ENCODE measurements around the gene STAT1. TPM values are rescaled to one million over a fixed set of nuclear protein-coding genes. Genes with fewer than 3 reads are reported as not detected.

STAT1 gene
- total RNA-seq, 1 experiment from 2014 or later: 73.4 TPM

GRCh38 chr2:190986221-190986953, 27.6 kb downstream of the STAT1 start:
- intact Hi-C loops (cut with micrococcal nuclease; ENCODE audit: unreplicated experiment) (no loop called here), in situ Hi-C loops (cut with HindIII; ENCODE audit: low pct_unique_long_range_greater_than_20kb, low sequenced_read_pairs) (no loop called here)
- TF ChIP-seq CTCF (IDR thresholded peaks at IDR 0.05): no peak
- no peak for TF ChIP-seq TCF7L2 (IDR thresholded peaks at IDR 0.05; ENCODE audit: low read depth, low read length)
- CTCF ChIA-PET: no interaction called here
- BruUV-seq (replicated peaks): no TSS peak
- Histone ChIP-seq H3K36me3 (ENCODE audit: control insufficient read depth, insufficient read depth, low read length) (peaks cover 60% of the 10 kb centered on the region), H3K4me3 (ENCODE audit: low read depth in 2 of 2, low read length in 2 of 2) (no peak overlapping the region), H3K4me1 (ENCODE audit: control insufficient read depth, insufficient read depth, low read length) (no peaks in the 10 kb centered on the region), H3K27me3 (ENCODE audit: control insufficient read depth, insufficient read depth, low read length) (no peaks in the 10 kb centered on the region), H3K9me3 (ENCODE audit: control insufficient read depth, insufficient read depth, low read depth, low read length) (no peaks in the 10 kb centered on the region), H3K27ac (ENCODE audit: low read length) (no peak overlapping the region)
- POLR2A ChIA-PET: no interaction called here
- ATAC-seq (no peak), DNase-seq (ENCODE audit: low read depth, low spot score) (no peak)

- POLR2A ChIA-PET: interaction anchor here (0.6 kb wide), 2 partner anchors 24 to 82 kb away, joined by 3 to 4 read pairs; no protein-coding TSS in a partner anchor
- no peak for TF ChIP-seq SIN3A (IDR thresholded peaks at IDR 0.05; ENCODE audit: borderline replicate concordance, insufficient read depth, low read depth, low read length)
- no peak for TF ChIP-seq CTCF (IDR thresholded peaks at IDR 0.05)
- no peak for TF ChIP-seq POLR2AphosphoS5 (IDR thresholded peaks at IDR 0.05; ENCODE audit: low read depth, low read length)
- no peak for TF ChIP-seq TCF7L2 (IDR thresholded peaks at IDR 0.05; ENCODE audit: low read depth, low read length)
- no peak for TF ChIP-seq REST (IDR thresholded peaks at IDR 0.05; ENCODE audit: insufficient read depth in 1 of 2, low read depth in 2 of 2, low read length in 1 of 2)
- H3K36me3 ChIP-seq (ENCODE audit: control insufficient read depth, insufficient read depth, low read length): peaks cover 50% of the 10 kb centered on the region
- no peak overlapping the region for H3K4me3 ChIP-seq (ENCODE audit: low read depth in 2 of 2, low read length in 2 of 2)
- no peaks in the 10 kb centered on the region for H3K27me3 ChIP-seq (ENCODE audit: control insufficient read depth, insufficient read depth, low read length)
- intact Hi-C loops (cut with micrococcal nuclease; ENCODE audit: unreplicated experiment): no loop called here
- CTCF ChIA-PET: no interaction called here
- no TSS peak for BruUV-seq (replicated peaks)
- H3K9me3 ChIP-seq (ENCODE audit: control insufficient read depth, insufficient read depth, low read depth, low read length): no peaks in the 10 kb centered on the region
- H3K27ac ChIP-seq (ENCODE audit: low read length): no peak overlapping the region
- no peaks in the 10 kb centered on the region for H3K4me1 ChIP-seq (ENCODE audit: control insufficient read depth, insufficient read depth, low read length)
- DNase-seq (ENCODE audit: low read depth, low spot score) (no peak), ATAC-seq (0 out of 2 replicates have a peak, but pooled peaks have one; percentile 39)
- in situ Hi-C loops (cut with HindIII; ENCODE audit: low pct_unique_long_range_greater_than_20kb, low sequenced_read_pairs): no loop called here
These were observed 29.4 kb downstream of the STAT1 start for GRCh38 chr2:190984595-190984994.
